Fibroblast of the aortic adventitia (primary cell): ENCODE data around the gene PEA15. TPM values are rescaled to one million over a fixed set of nuclear protein-coding genes. Genes with fewer than 3 reads are reported as not detected.

ENCODE experiments used
- DNase-seq: peaks from one replicate; pipeline ENCODE4 v3.0.0-alpha.2; 2010; ENCODE audit warnings: low read depth
- H3K4me3 ChIP-seq: 2 replicates; pipeline ENCODE4 v1.5.1; 2011; ENCODE audit warnings: low read depth, mild to moderate bottlenecking, control low read depth, low read length, moderate library complexity
- CTCF ChIP-seq: IDR thresholded peaks from 2 replicates; pipeline ENCODE4 v1.5.1; 2011; ENCODE audit warnings: mild to moderate bottlenecking, low read length, control low read depth, inconsistent platforms; ENCODE audit not compliant: insufficient read depth
- total RNA-seq: library from RNA; depleted of rRNA; stranded (reverse); fragments of >200 nt; gene quantifications from 2 replicates; pipeline ENCODE4 v1.2.3, GENCODE V29; 2012; ENCODE audit warnings: low replicate concordance

PEA15 gene
- total RNA-seq, 1 donor: 224 TPM

DNA sequence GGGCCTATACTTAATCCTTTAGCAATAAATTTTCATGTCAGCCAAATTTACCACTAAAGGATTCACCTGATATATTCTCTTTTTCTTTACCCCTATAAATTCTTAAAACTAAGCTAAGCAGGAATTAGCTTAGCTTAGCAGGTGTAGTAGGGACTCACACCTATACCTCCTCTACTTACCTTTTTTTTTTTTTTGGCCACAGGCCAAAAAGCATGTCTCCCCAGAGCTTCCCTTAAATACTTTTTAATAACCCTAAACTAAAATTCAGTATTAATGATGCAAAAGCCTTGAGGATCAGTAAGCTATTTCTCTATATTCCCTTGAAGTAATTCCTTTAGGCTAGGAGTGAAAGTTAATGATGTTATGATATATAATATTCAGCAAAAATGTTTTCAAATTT is 23.2 kb downstream of the PEA15 start:
- no peak overlapping the region for H3K4me3 ChIP-seq
- TF ChIP-seq CTCF: no peak
- no peak for DNase-seq

GRCh38 chr1:160232911-160233310 is 27.7 kb downstream of the PEA15 start:
- no peak for TF ChIP-seq CTCF
- H3K4me3 ChIP-seq: no peak overlapping the region
- DNase-seq: no peak

- H3K4me3 ChIP-seq: no peak overlapping the region
- TF ChIP-seq CTCF: no peak
- no peak for DNase-seq
These were observed 31.6 kb downstream of the PEA15 start for GRCh38 chr1:160236806-160237205.

- DNase-seq: no peak
- no peak overlapping the region for H3K4me3 ChIP-seq
- no peak for TF ChIP-seq CTCF
These were observed 32.4 kb downstream of the PEA15 start for GRCh38 chr1:160237558-160237957.

DNA sequence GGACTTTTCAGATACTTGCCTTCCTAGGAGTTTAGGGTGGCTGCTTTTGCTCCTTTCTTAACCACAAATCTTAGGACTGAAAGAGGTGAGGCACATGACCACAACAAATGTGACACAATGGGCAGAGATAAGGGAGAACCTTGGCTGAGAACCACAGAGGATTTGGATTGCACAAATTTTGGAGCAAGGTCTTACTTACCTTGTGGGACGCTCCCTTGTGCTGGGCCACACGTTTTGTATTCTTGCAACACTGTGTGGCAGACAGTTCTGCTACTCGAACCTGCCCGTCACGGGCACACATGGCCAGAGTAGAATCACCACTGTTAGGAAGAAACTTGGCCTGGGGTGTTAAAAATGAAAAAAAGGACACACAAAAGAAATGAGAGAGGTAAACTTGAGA is 33.2 kb downstream of the PEA15 start:
- no peak for TF ChIP-seq CTCF
- no peak overlapping the region for H3K4me3 ChIP-seq
- DNase-seq: peak; percentile 29

DNA sequence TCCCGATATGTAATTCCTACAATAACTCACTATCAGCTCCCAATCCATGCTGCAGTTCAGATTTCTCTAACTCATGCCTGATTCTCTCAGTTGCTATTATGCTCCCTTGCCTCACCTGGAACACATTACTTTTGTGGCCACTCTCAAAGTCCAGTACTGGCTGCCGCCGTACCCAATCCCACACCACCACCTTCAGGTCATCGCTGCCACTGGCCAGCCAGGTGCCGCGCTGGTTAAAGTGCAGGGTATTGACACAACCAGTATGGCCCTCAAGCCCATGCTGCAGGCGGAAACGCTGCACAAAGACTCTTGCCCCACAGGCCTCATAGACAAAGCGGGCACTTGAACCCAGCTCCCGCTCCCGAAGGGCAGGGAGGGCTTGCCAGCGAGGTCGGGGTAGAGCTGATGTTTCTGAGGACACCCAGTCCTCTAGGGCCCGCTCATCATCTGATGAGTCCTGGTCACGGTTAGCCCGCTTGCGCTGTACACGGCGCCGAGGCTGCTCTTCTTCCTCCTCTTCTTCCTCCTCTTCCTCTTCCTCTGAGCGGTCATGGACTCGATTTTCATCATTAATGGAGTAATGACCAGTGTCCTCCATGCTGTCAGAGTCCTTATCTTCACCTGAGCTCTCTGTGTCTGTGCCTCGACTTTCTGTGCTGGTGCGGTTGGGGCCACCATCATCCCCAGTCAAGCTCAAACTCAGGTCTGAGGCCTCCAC is 34.6 kb downstream of the PEA15 start:
- TF ChIP-seq CTCF: no peak
- no peak for DNase-seq
- H3K4me3 ChIP-seq: no peak overlapping the region

DNA sequence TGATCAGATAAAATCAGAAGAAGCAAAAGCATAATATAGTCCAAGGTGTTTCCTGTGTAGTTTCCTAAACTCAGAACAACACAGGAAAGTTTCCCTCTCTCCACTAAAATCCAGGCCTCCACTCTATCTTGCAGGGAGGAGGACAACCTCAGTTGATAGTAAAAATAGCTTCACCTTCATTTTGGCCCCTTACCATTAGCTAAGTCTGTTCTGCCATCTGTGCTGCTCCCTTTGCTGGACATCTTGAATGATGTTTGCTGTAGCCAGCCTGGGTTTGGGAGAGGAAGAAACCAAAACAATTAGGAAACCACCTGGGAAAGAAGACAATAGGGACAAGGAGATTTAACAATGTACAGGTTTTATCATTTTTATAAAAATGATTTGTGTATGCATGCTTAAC is 38.6 kb downstream of the PEA15 start:
- no peak overlapping the region for H3K4me3 ChIP-seq
- no peak for DNase-seq
- no peak for TF ChIP-seq CTCF
